Keratinocyte (primary cell): Measurements from ENCODE around the gene MT2A. TPM values are rescaled to one million over a fixed set of nuclear protein-coding genes. Genes with fewer than 3 reads are reported as not detected.

Experiments used
- DNase-seq: peaks from one replicate; pipeline ENCODE4 v3.0.0-alpha.2; 2011; ENCODE audit warnings: low read depth, missing footprints, low spot score
- FAIRE-seq: peaks from 2 replicates; lab custom pipeline; 2011; peaks lifted over from hg19 to GRCh38; lab: Jason Lieb, UNC
- H2AFZ ChIP-seq: 2 replicates; pipeline ENCODE4 v1.6.0; 2012; ENCODE audit warnings: low read length, control low read depth, inconsistent platforms; ENCODE audit not compliant: control insufficient read depth
- H3K27ac ChIP-seq: 2 replicates; pipeline ENCODE4 v1.5.1; 2011; ENCODE audit warnings: low read length; ENCODE audit not compliant: control insufficient read depth, insufficient read depth
- H3K27me3 ChIP-seq: 3 replicates; pipeline ENCODE4 v1.6.0; 2011; ENCODE audit warnings: low read length; ENCODE audit not compliant: control insufficient read depth, insufficient read depth; ENCODE audit errors: extremely low read depth
- H3K36me3 ChIP-seq, 2 experiments: 2 replicates in 1 of 2; 3 replicates in 1 of 2; pipeline ENCODE4 v1.5.1; 2011; ENCODE audit warnings: low read length in 2 of 2, mild to moderate bottlenecking in 1 of 2; ENCODE audit not compliant: control insufficient read depth in 2 of 2, insufficient read depth in 2 of 2; ENCODE audit errors: extremely low read depth in 1 of 2
- H3K4me1 ChIP-seq: 3 replicates; pipeline ENCODE4 v1.5.1; 2011; ENCODE audit warnings: low read length; ENCODE audit not compliant: control insufficient read depth, insufficient read depth; ENCODE audit errors: extremely low read depth
- H3K4me2 ChIP-seq: 3 replicates; pipeline ENCODE4 v1.6.0; 2011; ENCODE audit warnings: low read depth, low read length; ENCODE audit not compliant: control insufficient read depth, insufficient read depth; ENCODE audit errors: extremely low read depth
- H3K4me3 ChIP-seq, 3 experiments: fragments of 200-600 bp in 1 of 3; sonication (generic) in 1 of 3; 2 replicates in 2 of 3; 3 replicates in 1 of 3; pipeline ENCODE4 v1.5.1; 2011 to 2016; ENCODE audit warnings: low read length in 3 of 3, mild to moderate bottlenecking in 3 of 3, control low read depth in 2 of 3, inconsistent platforms in 1 of 3, low read depth in 1 of 3, mixed read lengths in 1 of 3, mixed run types in 1 of 3, moderate library complexity in 1 of 3; ENCODE audit not compliant: control insufficient read depth in 2 of 3, insufficient read depth in 2 of 3; ENCODE audit errors: extremely low read depth in 1 of 3
- H3K79me2 ChIP-seq: 2 replicates; pipeline ENCODE4 v1.6.0; 2012; ENCODE audit warnings: low read length; ENCODE audit not compliant: control insufficient read depth, insufficient read depth
- H3K9ac ChIP-seq: 3 replicates; pipeline ENCODE4 v1.6.0; 2011; ENCODE audit warnings: low read length; ENCODE audit not compliant: control insufficient read depth, insufficient read depth; ENCODE audit errors: extremely low read depth
- H3K9me1 ChIP-seq: 3 replicates; pipeline ENCODE4 v1.6.0; 2011; ENCODE audit warnings: low read length; ENCODE audit not compliant: control insufficient read depth, insufficient read depth; ENCODE audit errors: extremely low read depth
- H3K9me3 ChIP-seq: 2 replicates; pipeline ENCODE4 v1.5.1; 2012; ENCODE audit warnings: low read depth, low read length; ENCODE audit not compliant: control insufficient read depth
- H4K20me1 ChIP-seq: 3 replicates; pipeline ENCODE4 v1.6.0; 2011; ENCODE audit warnings: low read length; ENCODE audit not compliant: control insufficient read depth, insufficient read depth; ENCODE audit errors: extremely low read depth
- CTCF ChIP-seq, 3 experiments: IDR thresholded peaks in 1 of 3; conservative IDR thresholded peaks in 1 of 3; optimal IDR thresholded peaks in 1 of 3; 2 replicates in 2 of 3; 3 replicates in 1 of 3; pipeline versions ENCODE3 to v1.5.1; 2011; ENCODE audit warnings: low read length in 3 of 3, mild to moderate bottlenecking in 3 of 3, moderate library complexity in 2 of 3, control low read depth in 1 of 3, inconsistent platforms in 1 of 3; ENCODE audit not compliant: insufficient read depth in 2 of 3; ENCODE audit errors: extremely low read depth in 1 of 3
- EZH2 ChIP-seq: IDR thresholded peaks from one replicate; pipeline ENCODE4 v1.6.1; 2012; ENCODE audit warnings: inconsistent platforms, mild to moderate bottlenecking, low read length, moderate library complexity
- dilution Hi-C: fragments of 300-500 bp; cut with MboI; formaldehyde crosslinking; loops from one replicate; pipeline ENCODE4 v1.7.0; 2020; ENCODE audit warnings: low sequenced_read_pairs; ENCODE audit not compliant: extremely low pct_ligation_motif_present
- polyA plus RNA-seq, 5 experiments: library from polyadenylated mRNA; depleted of rRNA in 3 of 5; stranded (reverse) in 3 of 5; stranded (forward) in 1 of 5; unstranded in 1 of 5; fragments of >200 nt; gene quantifications; 1 replicate in 1 of 5; 2 replicates in 3 of 5; 3 replicates in 1 of 5; pipeline versions ENCODE4 v1.2.1 to v1.2.3, GENCODE V29; 2011 to 2012; ENCODE audit warnings: missing spikeins in 2 of 5, low read depth in 1 of 5, low replicate concordance in 1 of 5

Gene MT2A
- polyA plus RNA-seq, 1 donor (not counting 4 experiments of a cell fraction or from before 2014, with no cell fraction given): 990 TPM

- Histone ChIP-seq H3K4me3 (no peak overlapping the region), H3K9me3 (no peaks in the 10 kb centered on the region), H3K36me3 (no peaks in the 10 kb centered on the region), H3K27ac (no peak overlapping the region), H2AFZ (no peak overlapping the region), H3K27me3 (peaks cover 36% of the 10 kb centered on the region), H3K4me1 (peaks cover 4% of the 10 kb centered on the region), H3K9ac (no peak overlapping the region), H3K79me2 (no peaks in the 10 kb centered on the region), H4K20me1 (no peaks in the 10 kb centered on the region), H3K4me2 (no peak overlapping the region), H3K9me1 (no peaks in the 10 kb centered on the region)
- TF ChIP-seq EZH2 (no peak), CTCF (optimal IDR thresholded peaks at IDR 0.05 in 1 of 3, IDR thresholded peaks at IDR 0.05 in 1 of 3, conservative IDR thresholded peaks at IDR 0.05 in 1 of 3; ENCODE audit: extremely low read depth in 1 of 3, insufficient read depth in 2 of 3, low read length in 3 of 3) (no peak)
- FAIRE-seq (no peak), DNase-seq (no peak)
- dilution Hi-C loops: no loop called here
Measured at GRCh38 chr16:56640076-56640475, 31.7 kb downstream of the MT2A start.

GRCh38 chr16:56641166-56641565 lies 32.8 kb downstream of the MT2A start:
- DNase-seq (no peak), FAIRE-seq (no peak)
- no peaks in the 10 kb centered on the region for H3K79me2 ChIP-seq
- H3K27ac ChIP-seq: no peak overlapping the region
- TF ChIP-seq CTCF (optimal IDR thresholded peaks at IDR 0.05 in 1 of 3, IDR thresholded peaks at IDR 0.05 in 1 of 3, conservative IDR thresholded peaks at IDR 0.05 in 1 of 3; ENCODE audit: extremely low read depth in 1 of 3, insufficient read depth in 2 of 3, low read length in 3 of 3) (no peak), EZH2 (no peak)
- no peaks in the 10 kb centered on the region for H3K9me3 ChIP-seq
- no peak overlapping the region for H3K4me3 ChIP-seq
- no peak overlapping the region for H3K9ac ChIP-seq
- H3K27me3 ChIP-seq: peaks cover 25% of the 10 kb centered on the region
- dilution Hi-C loops: no loop called here
- peaks cover 4% of the 10 kb centered on the region for H3K4me1 ChIP-seq
- H3K36me3 ChIP-seq: no peaks in the 10 kb centered on the region
- no peaks in the 10 kb centered on the region for H3K9me1 ChIP-seq
- H4K20me1 ChIP-seq: no peaks in the 10 kb centered on the region
- H2AFZ ChIP-seq: no peak overlapping the region
- H3K4me2 ChIP-seq: no peak overlapping the region
